ENCODE measurements around the gene PDE5A. TPM values are rescaled to one million over a fixed set of nuclear protein-coding genes. Genes with fewer than 3 reads are reported as not detected.

PDE5A gene
- total and polyA plus RNA-seq, 2 donors (not counting 3 experiments of a cell fraction or from before 2014, with no cell fraction given), result 0.73 to 2.3 TPM

- Histone ChIP-seq H3K27ac (ENCODE audit: insufficient read depth, low read depth, low read length) (no peak overlapping the region), H2AFZ (ENCODE audit: low read depth, low read length) (no peak overlapping the region), H3K4me2 (ENCODE audit: insufficient read depth, low read length) (no peak overlapping the region), H3K79me2 (ENCODE audit: control insufficient read depth, insufficient read depth, low read length) (no peaks in the 10 kb centered on the region), H3K4me1 (ENCODE audit: control insufficient read depth, extremely low read depth, insufficient read depth, low read length) (no peaks in the 10 kb centered on the region), H3K36me3 (ENCODE audit: control insufficient read depth in 2 of 2, extremely low read depth in 1 of 2, insufficient read depth in 2 of 2, low read length in 2 of 2) (no peaks in the 10 kb centered on the region), H3K9me3 (replicated peaks; ENCODE audit: control insufficient read depth, insufficient read depth, low read length) (no peaks in the 10 kb centered on the region), H3K27me3 (ENCODE audit: control insufficient read depth in 2 of 2, insufficient read depth in 2 of 2, low read length in 2 of 2) (no peaks in the 10 kb centered on the region), H3K4me3 (replicated peaks in 1 of 3; ENCODE audit: insufficient read depth in 1 of 3, low read depth in 1 of 3, low read length in 3 of 3) (no peak overlapping the region), H4K20me1 (replicated peaks; ENCODE audit: control insufficient read depth, extremely low read depth, insufficient read depth, low read length) (no peaks in the 10 kb centered on the region), H3K9me1 (replicated peaks; ENCODE audit: control insufficient read depth, extremely low read depth, insufficient read depth, low read length) (no peaks in the 10 kb centered on the region), H3K9ac (replicated peaks; ENCODE audit: extremely low read depth, insufficient read depth, low read length) (no peak overlapping the region)
- no TSS peak for BruUV-seq (replicated peaks)
- FAIRE-seq (peak; percentile 53), DNase-seq (ENCODE audit: low read depth, low spot score) (no peak)
- CTCF ChIA-PET, result interaction anchor here (1.1 kb wide), 1 partner anchor 116 kb away, joined by 3 read pairs; no protein-coding TSS in a partner anchor
- intact Hi-C loops (cut with micrococcal nuclease) (no loop called here), dilution Hi-C loops (cut with MboI; ENCODE audit: extremely low pct_ligation_motif_present, low sequenced_read_pairs) (no loop called here)
- POLR2A ChIA-PET, result no interaction called here
- TF ChIP-seq POLR2AphosphoS5 (IDR thresholded peaks at IDR 0.05; ENCODE audit: insufficient read depth, low read depth, low read length), result no peak
These were observed 118.0 kb downstream of the PDE5A start for GRCh38 chr4:119510395-119511149.

DNA sequence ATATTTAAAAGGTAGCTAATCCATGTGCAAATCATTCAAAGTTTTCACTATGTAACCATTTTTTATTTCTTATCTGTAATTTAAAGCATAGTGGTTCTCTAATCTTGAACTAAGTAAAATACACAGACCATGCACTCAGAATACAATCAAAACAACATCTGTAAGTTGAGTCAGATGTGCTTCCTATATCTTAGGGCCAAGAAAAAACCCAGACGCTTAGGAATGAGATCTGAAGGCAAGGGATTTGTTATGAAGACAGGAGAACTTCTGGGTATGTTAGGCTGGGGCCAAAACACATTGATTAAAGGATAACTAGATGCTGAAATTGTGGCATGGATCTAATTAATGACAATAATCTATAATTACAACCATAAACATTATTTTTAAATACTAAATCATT is 120.3 kb downstream of the PDE5A start:
- BruUV-seq (replicated peaks), result no TSS peak
- ChIA-PET POLR2A (no interaction called here), CTCF (interaction anchor here (0.7 kb wide), 1 partner anchor 17 kb away, joined by 3 read pairs; no protein-coding TSS in a partner anchor)
- FAIRE-seq (no peak), DNase-seq (ENCODE audit: low read depth, low spot score) (peak; percentile 10)
- Histone ChIP-seq H3K36me3 (ENCODE audit: control insufficient read depth in 2 of 2, extremely low read depth in 1 of 2, insufficient read depth in 2 of 2, low read length in 2 of 2) (no peaks in the 10 kb centered on the region), H3K27me3 (ENCODE audit: control insufficient read depth in 2 of 2, insufficient read depth in 2 of 2, low read length in 2 of 2) (no peaks in the 10 kb centered on the region), H3K4me1 (ENCODE audit: control insufficient read depth, extremely low read depth, insufficient read depth, low read length) (no peaks in the 10 kb centered on the region), H3K9ac (replicated peaks; ENCODE audit: extremely low read depth, insufficient read depth, low read length) (no peak overlapping the region), H4K20me1 (replicated peaks; ENCODE audit: control insufficient read depth, extremely low read depth, insufficient read depth, low read length) (no peaks in the 10 kb centered on the region), H3K9me3 (replicated peaks; ENCODE audit: control insufficient read depth, insufficient read depth, low read length) (no peaks in the 10 kb centered on the region), H2AFZ (ENCODE audit: low read depth, low read length) (no peak overlapping the region), H3K9me1 (replicated peaks; ENCODE audit: control insufficient read depth, extremely low read depth, insufficient read depth, low read length) (no peaks in the 10 kb centered on the region), H3K4me2 (ENCODE audit: insufficient read depth, low read length) (no peak overlapping the region), H3K4me3 (replicated peaks in 1 of 3; ENCODE audit: insufficient read depth in 1 of 3, low read depth in 1 of 3, low read length in 3 of 3) (no peak overlapping the region), H3K27ac (ENCODE audit: insufficient read depth, low read depth, low read length) (no peak overlapping the region), H3K79me2 (ENCODE audit: control insufficient read depth, insufficient read depth, low read length) (no peaks in the 10 kb centered on the region)
- dilution Hi-C loops (cut with MboI; ENCODE audit: extremely low pct_ligation_motif_present, low sequenced_read_pairs) (no loop called here), intact Hi-C loops (cut with micrococcal nuclease) (no loop called here)
- TF ChIP-seq GATA2 (IDR thresholded peaks at IDR 0.05; ENCODE audit: insufficient read depth, insufficient read length, low read depth, low read length), result no peak
- no peak for TF ChIP-seq JUN (IDR thresholded peaks at IDR 0.05; ENCODE audit: borderline replicate concordance, insufficient read depth, insufficient read length, low read depth)
- TF ChIP-seq, protein P1, sequence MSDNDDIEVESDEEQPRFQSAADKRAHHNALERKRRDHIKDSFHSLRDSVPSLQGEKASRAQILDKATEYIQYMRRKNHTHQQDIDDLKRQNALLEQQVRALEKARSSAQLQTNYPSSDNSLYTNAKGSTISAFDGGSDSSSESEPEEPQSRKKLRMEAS (IDR thresholded peaks at IDR 0.05; ENCODE audit: insufficient read depth, insufficient read length), result no peak
- no peak for TF ChIP-seq FOS (IDR thresholded peaks at IDR 0.05; ENCODE audit: borderline replicate concordance, insufficient read depth, low read length)
- TF ChIP-seq EZH2 (IDR thresholded peaks at IDR 0.05; ENCODE audit: borderline replicate concordance, low read depth, low read length, severe bottlenecking), result no peak
- no peak for TF ChIP-seq POLR2AphosphoS5 (IDR thresholded peaks at IDR 0.05; ENCODE audit: insufficient read depth, low read depth, low read length)
